Fibroblast of mammary gland (primary cell): ENCODE data around the gene HSP90AB1.

Source experiments
- DNase-seq: peaks from one replicate; pipeline ENCODE4 v3.0.0-alpha.2; 2010; ENCODE audit warnings: low read depth
- H3K4me3 ChIP-seq: 2 replicates; pipeline ENCODE4 v1.5.1; 2011; ENCODE audit warnings: low read depth, mild to moderate bottlenecking, low read length, moderate library complexity; ENCODE audit not compliant: control insufficient read depth
- TF ChIP-seq, protein P1 (sequence below): conservative IDR thresholded peaks from 2 replicates; pipeline ENCODE4 v1.5.1; 2011; ENCODE audit warnings: low read depth, low read length, inconsistent platforms; ENCODE audit not compliant: control insufficient read depth, insufficient read depth

The HSP90AB1 gene

DNA sequence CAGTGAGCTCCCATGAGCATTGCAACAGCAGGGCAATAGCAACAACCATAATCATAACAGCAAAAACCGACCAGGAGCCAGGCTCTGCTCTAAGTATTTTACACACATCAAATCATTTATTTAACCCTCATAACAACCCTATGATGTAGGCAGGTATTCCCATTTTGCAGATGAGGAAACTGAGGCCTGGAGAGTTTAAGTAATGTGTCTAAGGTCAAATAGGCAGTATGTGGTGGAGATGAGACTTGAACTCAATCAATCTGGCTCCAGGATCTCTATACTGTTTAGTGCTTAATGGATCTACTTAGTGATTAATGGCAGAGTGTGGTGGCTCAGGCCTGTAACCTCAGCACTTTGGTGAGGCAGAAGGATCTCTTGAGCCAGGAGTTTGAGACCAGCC, 26.7 kb downstream of the HSP90AB1 start:
- no peak for DNase-seq
- TF ChIP-seq, protein P1, sequence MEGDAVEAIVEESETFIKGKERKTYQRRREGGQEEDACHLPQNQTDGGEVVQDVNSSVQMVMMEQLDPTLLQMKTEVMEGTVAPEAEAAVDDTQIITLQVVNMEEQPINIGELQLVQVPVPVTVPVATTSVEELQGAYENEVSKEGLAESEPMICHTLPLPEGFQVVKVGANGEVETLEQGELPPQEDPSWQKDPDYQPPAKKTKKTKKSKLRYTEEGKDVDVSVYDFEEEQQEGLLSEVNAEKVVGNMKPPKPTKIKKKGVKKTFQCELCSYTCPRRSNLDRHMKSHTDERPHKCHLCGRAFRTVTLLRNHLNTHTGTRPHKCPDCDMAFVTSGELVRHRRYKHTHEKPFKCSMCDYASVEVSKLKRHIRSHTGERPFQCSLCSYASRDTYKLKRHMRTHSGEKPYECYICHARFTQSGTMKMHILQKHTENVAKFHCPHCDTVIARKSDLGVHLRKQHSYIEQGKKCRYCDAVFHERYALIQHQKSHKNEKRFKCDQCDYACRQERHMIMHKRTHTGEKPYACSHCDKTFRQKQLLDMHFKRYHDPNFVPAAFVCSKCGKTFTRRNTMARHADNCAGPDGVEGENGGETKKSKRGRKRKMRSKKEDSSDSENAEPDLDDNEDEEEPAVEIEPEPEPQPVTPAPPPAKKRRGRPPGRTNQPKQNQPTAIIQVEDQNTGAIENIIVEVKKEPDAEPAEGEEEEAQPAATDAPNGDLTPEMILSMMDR: no peak
- H3K4me3 ChIP-seq: no peak overlapping the region

DNA sequence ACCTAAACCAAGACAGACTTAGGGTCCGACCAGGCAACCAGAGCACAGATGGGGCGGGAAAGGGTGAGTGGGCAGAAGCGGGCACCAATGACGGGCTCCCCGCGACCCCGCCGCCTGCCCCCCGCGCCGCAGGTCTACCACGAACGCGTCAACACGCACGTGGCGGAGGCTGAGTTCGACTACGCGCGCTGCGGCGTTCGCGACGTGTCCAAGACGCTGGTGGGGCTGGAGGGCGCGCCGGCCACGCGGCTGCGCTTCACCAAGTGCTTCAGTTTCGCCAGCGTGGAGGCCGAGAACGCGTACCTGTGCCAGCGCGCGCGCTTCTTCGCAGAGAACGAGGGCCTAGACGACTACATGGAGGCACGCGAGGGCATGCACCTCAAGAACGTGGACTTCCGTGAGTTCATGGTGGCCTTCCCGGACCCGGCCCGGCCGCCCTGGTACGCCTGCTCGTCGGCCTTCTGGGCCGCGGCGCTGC, 28.4 kb downstream of the HSP90AB1 start:
- no peak for DNase-seq
- no peak overlapping the region for H3K4me3 ChIP-seq

DNA sequence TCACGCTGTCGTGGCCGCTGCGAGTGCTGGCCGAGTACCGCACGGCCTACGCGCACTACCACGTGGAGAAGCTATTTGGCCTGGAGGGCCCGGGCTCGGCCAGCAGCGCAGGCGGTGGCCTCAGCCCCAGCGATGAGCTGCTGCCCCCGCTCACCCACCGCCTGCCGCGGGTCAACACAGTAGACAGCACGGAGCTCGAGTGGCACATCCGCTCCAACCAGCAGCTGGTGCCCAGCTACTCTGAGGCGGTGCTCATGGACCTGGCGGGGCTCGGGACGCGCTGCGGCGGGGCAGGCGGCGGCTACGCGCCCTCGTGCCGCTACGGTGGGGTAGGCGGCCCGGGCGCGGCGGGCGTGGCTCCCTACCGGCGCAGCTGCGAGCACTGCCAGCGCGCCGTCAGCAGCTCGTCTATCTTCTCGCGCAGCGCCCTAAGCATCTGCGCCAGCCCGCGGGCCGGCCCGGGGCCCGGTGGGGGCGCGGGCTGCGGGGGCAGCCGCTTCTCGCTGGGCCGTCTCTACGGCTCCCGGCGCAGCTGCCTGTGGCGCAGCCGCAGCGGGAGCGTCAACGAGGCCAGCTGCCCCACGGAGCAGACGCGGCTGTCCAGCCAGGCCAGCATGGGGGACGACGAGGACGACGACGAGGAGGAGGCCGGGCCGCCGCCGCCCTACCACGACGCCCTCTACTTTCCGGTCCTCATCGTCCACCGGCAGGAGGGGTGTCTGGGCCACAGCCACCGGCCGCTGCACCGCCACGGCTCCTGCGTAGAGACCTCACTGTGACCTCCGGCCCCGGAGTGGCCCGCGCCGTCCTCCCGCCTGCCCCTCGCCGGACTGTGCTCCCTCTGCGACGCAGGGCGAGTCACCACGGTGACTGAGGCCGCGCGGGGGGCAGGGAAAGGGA, 29.1 kb downstream of the HSP90AB1 start:
- TF ChIP-seq, protein P1: no peak
- H3K4me3 ChIP-seq: no peak overlapping the region
- no peak for DNase-seq

More for the DNA sequence above, 28.4 kb downstream of the HSP90AB1 start:
- TF ChIP-seq, protein P1: no peak

DNA sequence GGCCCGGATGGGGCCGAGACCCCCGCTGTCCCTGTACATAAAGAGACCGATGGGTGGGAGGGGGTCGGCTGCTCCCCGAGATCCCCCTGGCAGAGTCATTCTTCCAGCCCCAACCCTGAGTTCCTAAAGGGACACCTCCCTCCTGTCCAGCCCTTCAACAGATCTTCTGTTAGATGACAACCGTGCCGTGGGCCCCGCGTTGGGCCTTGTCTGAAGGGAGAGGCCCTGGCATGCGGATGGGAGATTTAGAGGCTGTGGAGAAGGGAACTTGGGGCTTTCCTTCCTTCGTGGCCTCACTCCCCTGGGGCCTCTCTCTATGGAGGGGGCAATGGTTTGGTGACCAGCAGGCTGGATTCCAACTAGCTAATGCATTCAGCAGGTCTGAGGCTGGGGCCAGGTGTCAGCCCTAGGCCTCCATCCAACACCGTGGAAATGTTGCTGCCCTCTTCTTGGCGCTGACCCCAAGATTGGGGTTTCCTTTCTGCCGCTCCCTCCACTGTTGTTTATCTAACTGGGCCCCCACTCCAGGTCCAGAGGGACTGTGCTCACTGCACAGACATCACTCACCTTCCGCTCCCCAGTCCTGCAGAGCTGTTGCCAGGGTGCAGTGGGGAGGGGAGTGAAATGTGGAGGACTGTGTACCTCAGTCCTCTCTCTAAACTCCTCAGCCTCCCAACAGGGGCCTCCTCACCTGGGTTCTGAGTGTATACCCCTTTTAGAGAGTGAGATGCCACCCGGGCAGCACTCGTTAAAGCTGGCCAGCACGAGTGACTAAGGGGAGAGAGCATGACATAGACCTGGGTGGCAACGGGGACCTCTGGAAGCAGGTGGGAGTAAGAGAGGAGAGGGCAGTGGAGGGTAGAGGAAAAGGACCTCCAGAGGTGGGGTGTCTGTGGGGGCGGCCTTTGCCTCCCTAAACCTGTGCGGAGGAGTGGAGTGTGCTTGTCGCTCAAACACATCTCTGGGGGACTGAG, 30.1 kb downstream of the HSP90AB1 start:
- no peak for DNase-seq
- H3K4me3 ChIP-seq: no peak overlapping the region
- TF ChIP-seq, protein P1: no peak

DNA sequence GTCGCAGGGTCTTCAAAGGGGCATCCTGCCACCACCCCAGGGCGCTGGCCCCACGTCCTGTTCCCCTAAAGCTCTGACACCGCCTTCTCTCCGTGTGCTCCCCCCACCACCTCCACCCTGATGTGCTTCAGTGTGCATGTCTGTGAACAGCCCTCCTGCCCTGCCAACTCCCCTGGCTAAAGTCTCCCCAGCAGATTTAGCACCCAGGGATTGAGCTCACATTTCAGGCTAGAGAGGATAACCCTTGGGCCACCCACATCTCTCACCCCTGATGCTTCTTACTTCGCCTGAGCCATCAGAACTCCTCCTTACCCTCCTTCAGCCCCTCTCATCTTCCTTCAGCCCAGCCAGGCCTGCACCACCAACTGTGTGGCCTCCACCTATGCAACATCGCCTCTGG, 30.9 kb downstream of the HSP90AB1 start:
- H3K4me3 ChIP-seq: no peak overlapping the region
- no peak for DNase-seq
- TF ChIP-seq, protein P1: no peak

DNA sequence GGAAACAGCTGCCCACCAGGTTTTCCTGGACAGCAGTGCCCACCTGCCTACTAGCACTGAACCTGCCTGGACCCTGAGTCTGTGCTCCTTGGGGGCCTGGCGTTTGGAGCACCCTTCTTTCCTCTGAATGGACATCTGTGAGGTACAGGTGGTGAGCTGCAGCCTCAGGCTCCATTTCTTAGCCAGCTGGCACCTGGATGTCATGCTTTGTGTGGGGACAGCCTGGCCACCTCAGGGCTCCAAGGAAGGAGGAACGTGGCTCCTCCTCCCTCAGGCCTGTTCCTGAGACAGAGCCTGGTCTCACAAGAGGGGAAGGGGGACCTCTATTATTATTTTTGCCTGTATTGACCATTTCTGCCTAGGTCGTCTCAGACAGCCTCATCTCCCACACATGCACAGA, 31.4 kb downstream of the HSP90AB1 start:
- TF ChIP-seq, protein P1: no peak
- no peak for DNase-seq
- no peak overlapping the region for H3K4me3 ChIP-seq
